ENCODE results near the gene DLG4.

DLG4 gene

DNA sequence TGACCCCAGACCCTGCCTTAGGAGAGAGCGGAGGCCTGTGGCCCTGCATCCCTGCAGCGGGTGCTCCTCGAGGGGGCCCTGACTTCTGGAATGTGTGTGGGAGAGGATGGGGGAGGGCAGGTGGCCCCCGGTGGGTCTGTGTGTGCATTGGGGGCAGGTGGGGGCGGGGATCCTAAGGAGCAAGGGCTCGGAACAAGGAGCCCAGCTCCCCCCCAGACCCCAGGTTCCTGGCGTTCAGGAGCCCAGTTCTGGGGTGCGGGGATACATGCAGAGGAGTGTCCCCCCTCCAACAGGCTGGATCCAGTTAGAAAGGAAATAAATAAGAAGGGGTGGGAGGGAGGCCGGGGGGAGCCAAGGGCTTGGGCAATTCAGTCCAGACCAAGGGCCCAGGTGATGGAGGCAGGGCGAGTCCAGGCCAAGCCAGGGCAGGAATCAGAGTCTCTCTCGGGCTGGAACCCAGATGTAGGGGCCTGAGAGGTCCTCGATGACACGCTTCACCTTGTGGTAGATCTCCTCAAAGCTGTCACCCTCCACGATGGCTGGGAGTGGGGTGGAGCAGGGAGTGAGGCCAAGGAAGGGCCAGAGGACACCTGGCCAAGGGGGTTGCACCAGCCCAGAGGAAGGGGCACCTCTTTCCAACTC is 29.2 kb downstream of the DLG4 start:
- Histone ChIP-seq H3K4me3 (IDR thresholded peaks at IDR 0.05; ENCODE audit: insufficient read depth, low read depth, low read length) (no peak overlapping the region), H3K9ac (no peak overlapping the region), H4K20me1 (ENCODE audit: insufficient read depth) (no peaks in the 10 kb centered on the region), H3K4me1 (ENCODE audit: low read depth, poor library complexity, severe bottlenecking) (no peaks in the 10 kb centered on the region), H2AFZ (ENCODE audit: low read depth) (no peak overlapping the region), H3K36me3 (ENCODE audit: insufficient read depth) (no peaks in the 10 kb centered on the region), H3K27ac (no peak overlapping the region), H3K79me2 (ENCODE audit: insufficient read depth, low read depth) (no peaks in the 10 kb centered on the region), H3K4me2 (no peak overlapping the region), H3K27me3 (ENCODE audit: insufficient read depth, low read depth) (no peaks in the 10 kb centered on the region)
- TF ChIP-seq, protein P1, sequence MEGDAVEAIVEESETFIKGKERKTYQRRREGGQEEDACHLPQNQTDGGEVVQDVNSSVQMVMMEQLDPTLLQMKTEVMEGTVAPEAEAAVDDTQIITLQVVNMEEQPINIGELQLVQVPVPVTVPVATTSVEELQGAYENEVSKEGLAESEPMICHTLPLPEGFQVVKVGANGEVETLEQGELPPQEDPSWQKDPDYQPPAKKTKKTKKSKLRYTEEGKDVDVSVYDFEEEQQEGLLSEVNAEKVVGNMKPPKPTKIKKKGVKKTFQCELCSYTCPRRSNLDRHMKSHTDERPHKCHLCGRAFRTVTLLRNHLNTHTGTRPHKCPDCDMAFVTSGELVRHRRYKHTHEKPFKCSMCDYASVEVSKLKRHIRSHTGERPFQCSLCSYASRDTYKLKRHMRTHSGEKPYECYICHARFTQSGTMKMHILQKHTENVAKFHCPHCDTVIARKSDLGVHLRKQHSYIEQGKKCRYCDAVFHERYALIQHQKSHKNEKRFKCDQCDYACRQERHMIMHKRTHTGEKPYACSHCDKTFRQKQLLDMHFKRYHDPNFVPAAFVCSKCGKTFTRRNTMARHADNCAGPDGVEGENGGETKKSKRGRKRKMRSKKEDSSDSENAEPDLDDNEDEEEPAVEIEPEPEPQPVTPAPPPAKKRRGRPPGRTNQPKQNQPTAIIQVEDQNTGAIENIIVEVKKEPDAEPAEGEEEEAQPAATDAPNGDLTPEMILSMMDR (conservative IDR thresholded peaks at IDR 0.05; ENCODE audit: low read depth, low read length) = no peak

DNA sequence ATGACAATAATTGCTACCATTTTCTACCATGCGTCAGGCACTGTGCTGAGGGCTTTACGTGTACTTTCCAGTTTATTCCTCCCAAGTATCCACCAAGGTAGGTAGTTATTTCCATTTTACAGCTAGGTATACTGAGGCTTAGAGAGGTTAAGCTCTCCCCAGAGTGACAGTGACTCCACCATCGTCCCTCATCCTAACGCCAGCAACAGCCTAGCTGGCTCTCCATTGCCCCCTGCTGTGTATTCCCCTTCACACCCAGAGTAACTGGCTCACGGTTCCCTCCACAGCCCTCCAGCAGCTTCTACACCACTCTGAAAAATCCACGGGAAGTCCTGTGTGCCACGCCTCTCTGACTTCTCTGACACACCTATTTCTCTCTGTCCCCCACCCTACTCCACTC is 33.4 kb downstream of the DLG4 start:
- H3K27ac ChIP-seq = no peak overlapping the region
- no peak overlapping the region for H3K4me3 ChIP-seq (IDR thresholded peaks at IDR 0.05; ENCODE audit: insufficient read depth, low read depth, low read length)
- no peak overlapping the region for H3K4me2 ChIP-seq
- H2AFZ ChIP-seq (ENCODE audit: low read depth) = no peak overlapping the region
- no peaks in the 10 kb centered on the region for H3K36me3 ChIP-seq (ENCODE audit: insufficient read depth)
- TF ChIP-seq, protein P1 (conservative IDR thresholded peaks at IDR 0.05; ENCODE audit: low read depth, low read length) = no peak
- H3K9ac ChIP-seq = no peak overlapping the region
- no peaks in the 10 kb centered on the region for H3K79me2 ChIP-seq (ENCODE audit: insufficient read depth, low read depth)
- H3K4me1 ChIP-seq (ENCODE audit: low read depth, poor library complexity, severe bottlenecking) = no peaks in the 10 kb centered on the region
- H3K27me3 ChIP-seq (ENCODE audit: insufficient read depth, low read depth) = no peaks in the 10 kb centered on the region
- no peaks in the 10 kb centered on the region for H4K20me1 ChIP-seq (ENCODE audit: insufficient read depth)

DNA sequence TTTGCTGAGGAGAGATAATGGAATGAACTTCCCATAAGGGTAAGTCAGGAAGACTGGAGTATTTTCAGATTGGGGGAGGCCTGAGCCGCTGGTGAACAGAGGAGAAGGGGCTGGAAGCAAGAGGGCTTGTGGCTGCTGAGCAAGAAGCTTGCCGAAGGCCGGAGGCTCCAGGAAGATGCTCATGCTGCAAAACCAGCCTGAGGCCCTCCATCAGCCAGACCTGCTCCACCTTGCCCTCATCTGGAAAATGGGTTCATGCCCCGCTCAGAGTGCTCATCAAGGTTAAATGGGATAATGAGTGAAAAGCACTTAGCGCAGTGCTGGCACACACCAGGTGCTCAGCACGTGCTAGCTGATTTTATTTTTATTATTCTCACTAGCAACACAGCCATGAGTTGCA is 35.0 kb downstream of the DLG4 start:
- H3K4me3 ChIP-seq (IDR thresholded peaks at IDR 0.05; ENCODE audit: insufficient read depth, low read depth, low read length) = no peak overlapping the region
- H3K9ac ChIP-seq = no peak overlapping the region
- H3K4me1 ChIP-seq (ENCODE audit: low read depth, poor library complexity, severe bottlenecking) = no peaks in the 10 kb centered on the region
- H3K27me3 ChIP-seq (ENCODE audit: insufficient read depth, low read depth) = no peaks in the 10 kb centered on the region
- TF ChIP-seq, protein P1 (conservative IDR thresholded peaks at IDR 0.05; ENCODE audit: low read depth, low read length) = no peak
- H4K20me1 ChIP-seq (ENCODE audit: insufficient read depth) = no peaks in the 10 kb centered on the region
- no peak overlapping the region for H3K4me2 ChIP-seq
- no peaks in the 10 kb centered on the region for H3K36me3 ChIP-seq (ENCODE audit: insufficient read depth)
- H2AFZ ChIP-seq (ENCODE audit: low read depth) = no peak overlapping the region
- no peak overlapping the region for H3K27ac ChIP-seq
- H3K79me2 ChIP-seq (ENCODE audit: insufficient read depth, low read depth) = no peaks in the 10 kb centered on the region

DNA sequence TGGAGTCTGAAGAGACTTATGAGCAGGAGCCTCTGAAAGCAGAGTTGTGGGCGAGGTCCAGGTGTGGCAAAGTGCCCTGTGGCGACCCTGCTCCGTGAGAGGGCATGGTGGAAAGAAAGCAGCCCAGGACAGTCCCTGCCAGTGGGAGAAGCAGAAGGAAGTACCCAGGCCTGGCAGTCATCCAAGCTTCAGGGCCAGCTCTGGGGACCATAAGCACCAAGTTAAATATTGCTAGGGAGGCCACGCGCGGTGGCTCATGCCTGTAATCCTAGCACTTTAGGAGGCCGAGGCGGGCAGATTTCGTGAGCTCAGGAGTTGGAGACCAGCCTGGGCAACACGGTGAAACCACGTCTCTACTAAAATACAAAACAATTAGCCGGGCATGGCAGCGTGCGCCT is 35.5 kb downstream of the DLG4 start:
- Histone ChIP-seq H3K4me1 (ENCODE audit: low read depth, poor library complexity, severe bottlenecking) (no peaks in the 10 kb centered on the region), H3K4me2 (no peak overlapping the region), H3K27me3 (ENCODE audit: insufficient read depth, low read depth) (no peaks in the 10 kb centered on the region), H3K79me2 (ENCODE audit: insufficient read depth, low read depth) (no peaks in the 10 kb centered on the region), H3K4me3 (IDR thresholded peaks at IDR 0.05; ENCODE audit: insufficient read depth, low read depth, low read length) (no peak overlapping the region), H3K9ac (no peak overlapping the region), H3K27ac (no peak overlapping the region), H3K36me3 (ENCODE audit: insufficient read depth) (no peaks in the 10 kb centered on the region), H4K20me1 (ENCODE audit: insufficient read depth) (no peaks in the 10 kb centered on the region), H2AFZ (ENCODE audit: low read depth) (no peak overlapping the region)
- TF ChIP-seq, protein P1 (conservative IDR thresholded peaks at IDR 0.05; ENCODE audit: low read depth, low read length) = no peak
